ENCODE data around the gene CPPED1.

GRCh38 chr16:12611916-12612597 is 191.6 kb downstream of the CPPED1 start:
- TF ChIP-seq CTCF (IDR thresholded peaks at IDR 0.05; ENCODE audit: low read depth, low read length, missing input control): no peak
- no peak for TF ChIP-seq TAF1 (conservative IDR thresholded peaks at IDR 0.05)
- no peak for TF ChIP-seq RAD21 (IDR thresholded peaks at IDR 0.05)
- TF ChIP-seq REST (IDR thresholded peaks at IDR 0.05): no peak
- TF ChIP-seq MAX (IDR thresholded peaks at IDR 0.05): no peak
